HG03025 (cell line): ENCODE results near the gene EN2.
A peak's percentile ranks its signal among the peaks of the same experiment; 100 is the strongest.

Experiments used
- ATAC-seq: cut with Tn5 transposase; IDR thresholded peaks from one replicate; pipeline ENCODE4 v1.9.1; 2021; ENCODE audit warnings: mild to moderate bottlenecking, moderate library complexity; ENCODE audit not compliant: unreplicated experiment, low FRiP score

The EN2 gene

DNA sequence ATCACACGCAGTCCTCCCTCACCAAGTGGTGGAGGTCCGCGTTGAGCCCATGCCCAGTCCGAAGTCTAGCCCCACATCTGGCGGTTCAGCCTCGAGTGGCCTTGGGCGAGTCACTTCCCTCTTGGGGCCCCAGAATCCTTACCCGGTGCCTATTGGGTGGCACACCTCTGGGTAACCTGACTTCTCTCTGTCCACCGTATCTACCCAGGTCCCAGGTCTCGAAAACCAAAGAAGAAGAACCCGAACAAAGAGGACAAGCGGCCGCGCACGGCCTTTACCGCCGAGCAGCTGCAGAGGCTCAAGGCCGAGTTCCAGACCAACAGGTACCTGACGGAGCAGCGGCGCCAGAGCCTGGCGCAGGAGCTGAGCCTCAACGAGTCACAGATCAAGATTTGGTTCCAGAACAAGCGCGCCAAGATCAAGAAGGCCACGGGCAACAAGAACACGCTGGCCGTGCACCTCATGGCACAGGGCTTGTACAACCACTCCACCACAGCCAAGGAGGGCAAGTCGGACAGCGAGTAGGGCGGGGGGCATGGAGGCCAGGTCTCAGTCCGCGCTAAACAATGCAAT lies 4.3 kb downstream of the EN2 start:
- no peak for ATAC-seq

DNA sequence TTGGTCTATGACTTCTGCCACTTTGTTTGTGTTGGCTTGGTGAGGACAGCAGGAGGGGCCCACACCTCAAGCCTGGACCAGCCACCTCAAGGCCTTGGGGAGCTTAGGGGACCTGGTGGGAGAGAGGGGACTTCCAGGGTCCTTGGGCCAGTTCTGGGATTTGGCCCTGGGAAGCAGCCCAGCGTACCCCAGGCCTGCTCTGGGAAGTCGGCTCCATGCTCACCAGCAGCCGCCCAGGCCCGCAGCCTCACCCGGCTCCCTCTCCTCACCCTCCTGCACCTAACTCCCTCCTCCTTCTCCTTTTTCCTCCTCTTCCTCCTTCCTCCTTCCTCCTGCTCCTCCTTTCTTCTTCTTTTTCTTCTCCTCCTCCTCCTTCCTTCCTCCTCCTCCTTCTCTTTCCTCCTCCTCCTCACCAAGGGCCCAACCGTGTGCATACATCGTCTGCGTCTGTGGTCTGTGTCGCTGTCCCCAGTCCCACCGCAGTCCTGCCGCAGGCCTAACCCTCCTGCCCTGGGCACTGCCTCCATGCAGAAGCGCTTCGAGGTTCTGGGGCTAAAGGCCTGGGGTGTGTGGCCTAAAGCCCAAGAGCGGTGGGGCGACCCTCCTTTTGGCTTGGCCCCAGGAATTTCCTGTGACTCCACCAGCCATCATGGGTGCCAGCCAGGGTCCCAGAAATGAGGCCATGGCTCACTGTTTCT lies 5.3 kb downstream of the EN2 start:
- no peak for ATAC-seq

DNA sequence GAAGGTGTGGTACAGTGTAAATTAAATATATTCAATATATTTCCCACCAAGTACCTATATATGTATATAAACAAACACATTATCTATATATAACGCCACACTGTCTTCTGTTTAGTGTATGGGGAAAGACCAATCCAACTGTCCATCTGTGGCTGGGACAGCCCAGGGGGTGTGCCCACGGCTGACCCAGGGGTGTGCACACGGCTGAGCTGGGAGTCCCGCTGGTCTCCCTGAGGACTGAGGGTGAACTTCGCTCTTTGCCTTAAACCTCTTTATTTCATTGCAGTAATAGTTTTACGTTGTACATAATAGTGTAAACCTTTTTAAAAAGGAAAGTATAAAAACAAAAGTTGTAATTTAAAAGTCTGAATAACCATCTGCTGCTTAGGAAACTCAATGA lies 6.3 kb downstream of the EN2 start:
- no peak for ATAC-seq

DNA sequence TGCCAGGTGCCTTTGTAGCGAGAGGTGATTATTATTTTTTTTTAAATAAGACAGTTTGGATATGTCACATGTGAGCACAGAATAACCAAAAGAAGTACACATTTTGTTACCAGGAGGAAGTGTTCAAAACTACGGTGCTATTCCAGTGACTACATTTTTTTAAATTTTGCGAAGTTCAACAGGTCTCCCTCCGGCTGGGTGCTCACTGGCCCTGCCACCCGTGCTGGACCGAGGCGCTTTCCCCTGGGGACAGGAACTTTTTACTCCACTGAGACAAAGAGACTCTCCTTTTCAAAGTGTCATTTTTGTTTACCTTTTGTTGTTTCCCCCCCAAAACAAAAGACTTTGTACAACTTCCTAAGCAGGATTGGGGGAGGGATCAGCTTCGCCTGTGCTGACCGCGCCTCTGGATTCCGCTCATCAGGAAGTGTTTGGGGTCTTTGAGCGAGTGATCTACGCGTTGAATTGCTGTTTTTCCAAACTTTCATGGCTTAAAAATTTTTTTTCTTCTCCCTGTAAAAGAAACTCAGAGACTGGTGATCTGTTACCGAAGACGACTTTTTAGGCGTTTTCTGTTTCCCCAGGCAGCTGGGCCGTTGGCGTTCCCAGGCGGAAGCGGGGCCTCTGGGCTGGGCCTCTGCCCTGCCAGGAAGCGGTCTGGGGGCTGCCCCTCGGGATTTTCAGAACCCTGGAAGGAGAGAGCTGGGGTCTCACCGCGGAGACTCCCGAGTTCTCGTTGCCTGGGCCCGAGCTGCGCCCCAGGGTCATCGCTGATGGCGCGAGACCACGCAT lies 7.2 kb downstream of the EN2 start:
- ATAC-seq: no peak

DNA sequence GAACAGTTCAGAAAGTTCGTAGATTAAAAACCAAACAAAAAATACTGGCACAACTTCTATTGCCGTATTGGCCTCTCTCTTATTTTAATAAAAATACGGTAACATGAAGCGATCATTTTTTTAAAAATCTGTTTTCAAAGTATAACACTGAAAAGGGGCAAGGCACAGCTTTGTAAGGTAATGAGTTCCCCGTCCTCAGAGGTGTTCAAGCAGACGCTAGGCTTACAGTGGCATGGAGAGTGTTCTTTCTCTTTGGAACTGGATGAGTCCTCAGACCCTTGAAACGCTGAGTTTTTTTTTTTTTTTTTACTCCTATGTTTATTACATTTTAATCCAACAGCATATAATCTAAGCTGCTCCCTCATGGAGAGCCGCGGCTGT lies 7.8 kb downstream of the EN2 start:
- no peak for ATAC-seq

DNA sequence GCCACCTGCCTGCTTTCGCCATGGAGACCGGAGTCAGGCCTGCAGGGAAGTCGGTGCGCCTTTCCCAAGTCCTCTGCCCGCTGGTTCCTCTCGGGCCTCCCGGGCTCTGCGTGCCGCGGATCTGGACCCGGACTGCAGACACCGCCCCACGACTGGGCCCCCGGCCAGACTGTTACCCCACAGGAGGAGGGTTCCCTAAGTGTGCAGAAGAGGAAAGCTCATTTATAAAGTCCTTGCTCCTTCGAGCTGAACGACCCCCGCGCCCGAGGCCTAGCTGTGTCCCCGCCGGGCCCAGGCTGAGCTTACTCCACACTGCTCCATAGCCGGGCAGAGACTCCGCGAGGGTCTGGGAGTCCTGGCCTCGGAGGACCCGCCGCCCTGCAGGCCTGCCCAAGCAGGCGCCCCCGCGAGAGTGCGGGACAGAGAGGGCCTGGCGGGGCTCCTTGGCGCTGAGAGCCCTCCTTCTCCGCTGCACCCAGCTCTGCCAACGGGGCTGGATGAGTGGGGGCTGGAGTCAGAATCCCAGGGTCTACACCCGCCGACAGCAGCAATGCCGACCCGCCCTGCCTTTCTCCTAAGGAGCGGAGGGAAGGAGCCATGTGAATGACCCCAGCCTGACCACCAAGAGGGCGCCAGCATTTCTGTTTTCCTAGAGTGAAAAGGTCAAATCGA lies 8.3 kb downstream of the EN2 start:
- no peak for ATAC-seq

DNA sequence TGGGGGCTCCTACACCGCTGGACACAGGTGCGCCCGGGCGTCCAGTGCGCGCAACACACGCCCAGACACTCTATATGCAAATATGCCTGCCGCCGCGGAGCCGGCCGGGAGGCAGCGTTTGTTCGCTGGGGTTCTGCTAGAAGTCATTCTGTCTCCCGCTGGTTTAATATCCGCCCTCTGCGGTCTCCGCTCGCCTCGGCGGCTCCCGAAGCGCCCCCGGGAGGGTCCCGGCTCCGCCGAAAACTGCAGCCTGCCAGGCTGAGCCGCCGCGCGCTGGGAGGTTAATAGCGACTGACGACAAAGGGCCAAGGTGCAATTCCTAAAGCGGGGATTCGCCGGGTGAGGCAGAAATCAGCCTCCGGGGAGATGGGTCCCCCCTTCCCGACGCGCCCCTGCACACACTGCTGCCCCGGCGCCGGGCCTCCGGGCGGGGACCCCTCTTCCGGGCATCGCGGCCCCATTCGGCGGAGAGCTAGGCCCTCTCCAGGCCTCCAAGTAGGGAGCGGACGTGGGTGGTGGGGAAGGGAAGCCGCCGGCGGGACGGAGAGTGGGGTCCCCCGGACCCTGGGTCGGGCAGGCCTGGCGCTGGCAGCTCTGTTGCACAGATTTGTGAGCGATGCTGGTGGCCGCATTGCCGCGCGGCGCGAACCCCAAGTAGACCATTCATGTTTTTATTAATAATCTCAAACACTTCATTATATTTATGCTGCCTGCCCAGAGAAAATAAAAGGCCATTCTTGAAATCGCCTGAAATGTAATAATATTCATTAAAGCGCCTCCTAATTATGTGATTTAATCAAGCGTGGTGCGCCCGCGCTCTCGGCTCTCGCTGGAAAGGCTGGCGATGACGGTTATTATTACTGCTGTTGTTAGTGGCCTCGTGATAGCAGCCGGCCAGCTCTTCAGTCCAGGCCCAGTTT lies 9.1 kb downstream of the EN2 start:
- ATAC-seq: no peak

DNA sequence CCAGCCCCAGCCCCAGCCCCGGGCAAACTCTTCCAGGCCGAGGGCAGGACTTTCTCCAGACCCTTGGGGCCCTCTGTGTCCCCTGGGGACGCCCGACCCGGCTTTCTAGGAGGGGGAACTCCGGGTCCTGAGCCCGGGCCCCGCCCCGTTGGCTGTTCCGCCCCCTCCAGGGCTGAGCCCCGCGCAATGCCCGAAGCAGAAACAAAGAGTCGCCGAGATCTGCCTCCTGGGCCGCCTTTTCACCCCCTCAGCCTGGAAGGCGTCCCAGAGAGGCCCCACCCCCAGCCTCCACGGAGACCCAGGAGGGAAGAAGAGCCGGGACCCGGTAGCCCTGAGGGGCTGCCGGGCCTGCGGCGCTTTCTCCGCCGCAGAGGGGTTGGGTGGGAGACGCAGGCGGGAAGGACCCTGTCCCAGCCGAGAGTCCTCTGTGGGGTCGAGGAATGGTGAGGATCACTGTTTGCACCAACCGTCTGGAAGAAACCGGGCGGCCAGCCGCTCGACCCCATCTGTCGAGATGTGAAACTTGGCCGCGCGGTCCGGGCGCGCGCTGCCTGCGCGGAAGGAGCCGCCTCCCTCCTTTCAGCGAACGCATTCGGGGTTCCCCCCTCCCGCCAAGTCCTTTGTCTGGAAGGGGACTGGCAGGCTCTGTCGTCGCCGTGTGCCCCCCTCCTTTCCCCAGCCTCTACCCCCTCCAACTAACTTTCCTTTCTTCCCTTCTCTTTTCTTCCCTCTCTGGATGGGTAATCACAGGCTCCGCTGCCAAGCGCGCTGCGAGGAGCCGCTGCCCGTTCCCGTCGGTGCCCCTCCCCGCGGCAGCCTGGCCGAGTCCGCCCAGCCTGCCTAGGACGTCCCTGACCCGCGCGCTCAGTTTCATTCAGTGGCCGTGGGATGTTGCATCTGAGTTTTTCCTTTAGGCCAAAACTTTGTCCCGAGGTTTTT lies 10.2 kb downstream of the EN2 start:
- no peak for ATAC-seq

DNA sequence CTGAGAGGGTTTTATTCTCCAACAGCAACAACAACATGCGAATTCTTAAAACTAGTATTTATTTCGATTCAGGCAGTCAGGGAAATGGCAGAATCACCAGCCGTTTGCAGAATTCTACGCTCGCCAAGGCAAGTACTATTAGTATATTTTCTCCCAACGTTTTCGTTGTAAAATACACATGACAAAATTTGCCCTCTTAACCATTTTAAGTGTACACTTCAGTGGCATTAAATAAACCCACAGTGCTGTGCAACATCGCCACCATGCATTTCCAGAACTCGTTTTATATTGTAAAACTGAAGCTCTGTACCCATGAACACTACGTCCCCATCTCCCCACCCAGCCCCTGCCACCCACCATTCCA lies 10.8 kb downstream of the EN2 start:
- no peak for ATAC-seq

DNA sequence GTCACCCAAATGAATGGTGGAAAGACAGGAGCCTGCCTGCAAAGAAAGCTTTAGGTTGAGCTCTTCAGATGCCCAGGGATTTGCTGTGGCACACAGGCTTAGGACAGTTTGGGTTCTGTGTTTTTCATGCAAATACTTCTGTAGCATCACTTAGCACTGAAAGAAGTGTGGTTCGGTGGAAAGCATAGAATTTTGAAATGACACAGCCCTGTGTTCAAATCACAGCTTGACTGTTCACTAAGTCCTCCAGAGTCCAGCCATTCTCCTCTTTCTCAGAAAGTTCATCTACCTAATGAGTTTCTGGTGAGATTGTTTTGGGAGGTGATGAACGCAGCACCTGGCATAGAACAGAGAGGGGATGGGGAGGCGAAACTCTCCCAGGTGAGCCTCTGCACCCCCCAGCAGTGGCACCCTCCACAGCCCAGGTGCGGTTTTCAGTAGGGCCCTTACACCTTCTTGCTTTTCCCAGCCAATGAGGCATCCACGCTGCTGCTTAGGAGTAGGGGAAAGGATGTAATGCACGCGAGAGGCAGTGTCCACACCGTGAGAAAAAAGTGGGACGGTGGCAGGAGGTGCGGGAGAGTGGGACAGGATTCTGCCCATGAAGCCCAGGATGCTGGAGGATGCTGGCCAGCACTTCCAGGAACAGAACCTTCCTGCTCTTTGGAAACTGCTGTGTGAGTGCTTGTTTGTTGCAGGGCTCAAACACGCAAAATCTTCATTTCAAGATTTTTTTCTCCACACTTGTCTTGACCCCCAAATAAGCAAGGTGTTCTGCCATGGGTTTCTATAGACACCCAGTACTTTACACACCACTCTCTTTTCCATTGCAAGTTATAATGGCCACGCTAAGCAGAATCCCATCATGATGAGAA lies 11.6 kb downstream of the EN2 start:
- no peak for ATAC-seq

DNA sequence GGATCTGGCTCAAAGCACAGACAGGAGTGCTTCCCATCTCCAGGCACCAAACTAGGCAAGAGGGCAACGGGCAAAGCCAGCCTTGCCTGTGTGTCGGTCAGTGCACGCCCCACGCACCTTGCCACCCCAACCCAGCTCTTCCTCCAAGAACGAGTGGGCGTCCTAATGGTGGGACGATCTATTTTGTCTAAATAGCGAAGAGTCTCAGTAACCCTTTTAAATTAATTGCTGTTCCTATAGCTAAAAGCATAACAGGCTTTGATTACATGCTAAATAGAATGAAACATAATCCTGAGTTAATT lies 12.2 kb downstream of the EN2 start:
- no peak for ATAC-seq

DNA sequence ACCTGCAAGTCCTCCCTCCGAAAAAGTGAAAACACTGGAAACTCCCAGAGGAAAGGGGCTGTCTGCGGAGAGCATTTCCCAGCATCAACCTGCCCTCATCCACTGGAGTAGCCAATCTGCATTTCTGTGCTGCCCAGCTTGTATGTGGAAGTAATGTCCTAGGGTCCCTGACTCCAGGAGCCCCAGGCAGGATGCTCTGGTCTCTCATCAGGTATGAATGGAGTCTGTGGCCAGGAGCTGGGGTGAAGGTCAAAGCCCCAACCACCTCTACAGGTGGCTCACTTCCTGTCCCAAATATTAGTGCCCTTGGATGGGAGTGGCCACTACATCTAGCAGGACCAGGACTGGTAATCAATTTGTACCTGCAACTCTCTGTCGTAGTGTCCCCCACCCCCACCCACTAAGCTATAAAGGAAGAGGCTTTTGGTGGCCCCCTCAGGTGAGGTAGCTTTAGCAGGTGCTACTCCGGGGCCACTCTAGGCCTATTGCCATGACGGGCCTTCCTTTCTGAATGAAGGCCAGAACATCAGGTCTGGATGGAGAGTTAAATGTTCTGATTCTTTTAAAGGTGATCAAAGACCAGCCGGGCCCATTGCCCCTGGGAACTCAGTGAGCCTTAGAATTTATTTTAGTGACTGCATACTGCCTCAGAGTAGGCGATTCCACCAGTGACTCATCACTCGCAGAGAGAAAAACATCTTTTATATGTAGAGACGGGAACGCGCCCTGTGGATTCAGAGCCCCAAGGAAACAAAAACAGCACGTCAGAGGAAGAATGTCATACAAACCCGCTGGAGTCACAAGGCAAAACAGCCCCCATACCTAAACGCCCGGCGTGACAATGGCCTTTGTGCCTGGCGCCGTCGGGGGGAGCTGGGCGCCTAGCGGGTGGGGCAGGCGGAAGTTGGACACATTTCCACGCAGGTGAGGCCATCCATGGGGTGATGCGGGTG lies 13.0 kb downstream of the EN2 start:
- no peak for ATAC-seq

DNA sequence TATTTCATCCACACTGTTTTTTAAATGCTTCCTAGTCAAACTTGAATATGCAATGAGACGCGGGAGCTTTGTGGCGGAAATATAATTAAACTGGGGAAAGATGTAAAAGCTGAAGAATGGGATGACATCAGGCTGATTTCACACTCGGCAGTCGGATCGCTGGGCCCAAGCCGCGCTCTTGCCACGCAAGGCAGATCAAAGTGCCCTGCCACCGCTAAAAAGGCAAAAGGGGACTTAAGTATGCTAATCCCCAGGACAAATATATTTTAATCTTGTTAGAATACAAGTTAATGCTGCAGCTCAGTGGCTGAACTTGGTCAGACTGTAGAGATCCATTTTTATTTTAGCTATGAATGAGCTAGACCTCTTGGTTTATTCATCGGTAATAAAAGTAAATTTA lies 13.8 kb downstream of the EN2 start:
- ATAC-seq: no peak

DNA sequence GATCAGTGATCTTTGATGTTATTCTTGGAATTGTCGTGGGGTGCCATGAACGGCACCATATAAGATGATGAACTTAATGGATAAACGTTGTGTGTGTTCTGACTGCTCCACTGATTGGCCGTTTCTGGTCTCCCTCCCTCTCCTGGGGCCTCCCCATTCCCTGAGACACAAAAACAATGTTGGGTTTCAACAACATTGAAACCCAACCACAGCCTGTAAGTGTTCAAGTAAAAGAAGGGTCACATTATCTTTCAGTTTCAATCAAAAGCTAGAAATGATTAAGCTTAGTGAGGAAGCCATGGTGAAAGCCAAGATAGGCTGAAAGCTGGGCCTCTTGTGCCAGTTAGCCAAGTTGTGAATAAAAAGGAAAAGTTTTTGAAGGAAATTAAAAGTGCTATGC lies 19.5 kb downstream of the EN2 start:
- ATAC-seq: peak; percentile 73

DNA sequence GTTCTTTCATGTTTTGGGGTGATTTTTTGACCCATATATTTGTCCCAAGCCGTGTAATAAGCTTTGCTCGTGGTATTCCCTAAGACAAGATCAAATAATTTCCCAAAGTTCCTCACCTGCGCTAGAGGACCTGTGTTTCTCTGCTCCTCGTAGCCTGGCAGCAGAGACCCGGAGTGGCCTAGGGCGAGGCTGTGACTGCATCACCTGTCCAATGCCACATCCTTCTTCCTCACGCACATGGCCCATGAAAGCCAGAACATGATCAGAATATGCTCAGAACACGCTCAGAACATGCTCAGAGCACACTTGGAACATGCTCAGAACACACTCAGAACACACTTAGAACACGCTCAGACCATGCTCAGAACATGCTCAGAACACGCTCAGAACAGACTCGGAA lies 23.8 kb downstream of the EN2 start:
- no peak for ATAC-seq

DNA sequence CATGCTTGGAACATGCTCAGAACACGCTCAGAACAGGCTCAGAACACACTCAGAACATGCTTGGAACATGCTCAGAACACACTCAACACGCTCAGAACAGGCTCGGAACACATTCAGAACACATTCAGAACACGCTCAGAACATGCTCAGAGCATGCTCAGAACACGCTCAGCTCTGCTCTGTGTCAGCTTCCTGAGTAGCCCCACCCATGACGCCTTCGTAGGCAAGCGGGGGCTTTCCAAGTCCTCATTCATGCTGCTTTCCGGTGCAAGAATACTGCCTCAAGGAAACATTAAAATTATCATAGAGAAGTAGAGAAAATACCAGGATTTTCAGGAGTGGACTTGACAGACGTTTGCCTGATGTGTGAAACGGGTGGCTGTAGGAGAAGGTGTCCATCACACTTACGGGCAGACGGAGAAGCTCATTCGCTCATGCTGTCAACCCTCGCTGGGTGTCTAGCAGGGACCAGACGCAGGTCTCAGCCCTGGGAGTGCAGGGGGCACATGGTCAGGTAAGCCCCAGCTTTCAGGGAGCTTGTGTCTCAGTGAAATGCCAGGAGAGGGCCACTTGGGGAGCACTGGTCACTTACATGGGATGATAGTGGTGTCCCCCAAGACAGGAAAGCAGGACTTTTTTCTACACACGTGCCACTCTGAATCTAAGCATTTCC lies 24.7 kb downstream of the EN2 start:
- ATAC-seq: no peak

DNA sequence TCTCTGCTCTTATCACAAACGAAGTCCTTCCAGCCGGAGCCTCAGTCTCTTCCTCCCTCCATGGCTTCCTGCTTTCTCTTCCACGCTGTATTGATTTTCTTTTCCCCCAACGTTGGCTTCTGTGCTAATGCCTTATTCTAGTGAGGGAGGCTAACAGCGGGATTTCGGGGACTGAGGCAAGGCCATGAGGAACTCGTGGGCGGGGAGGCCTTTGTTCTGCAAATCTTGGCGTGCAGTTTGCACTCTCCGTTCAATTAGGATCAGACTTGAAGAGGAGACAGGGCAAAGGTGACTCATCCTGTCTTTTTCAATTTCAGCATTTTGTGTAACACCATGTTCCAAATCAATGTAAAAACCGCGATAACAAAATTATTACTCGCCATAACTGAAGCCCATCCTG lies 25.3 kb downstream of the EN2 start:
- no peak for ATAC-seq
